Cardiac muscle cell (in vitro differentiated cells and primary cell): Measurements from ENCODE around the gene RNU2-1. TPM values are rescaled to one million over a fixed set of nuclear protein-coding genes. Genes with fewer than 3 reads are reported as not detected.
"Not testable (repeated sequence)": the region's sequence is repeated elsewhere in the genome, so short reads cannot be mapped to it uniquely, and the experiment has no call there.

Source experiments
- DNase-seq, 2 donors: peaks; one replicate each; pipeline versions ENCODE4 v3.0.0 to v3.0.0-alpha.2; 2010 to 2017; ENCODE audit warnings: low read depth in 1 of 2, low spot score in 1 of 2
- H3K27ac ChIP-seq: fragments of 200-600 bp; sonication (generic); 2 replicates; pipeline ENCODE4 v1.5.1; 2016
- H3K27me3 ChIP-seq: fragments of 200-600 bp; sonication (generic); 2 replicates; pipeline ENCODE4 v1.6.0; 2016; ENCODE audit warnings: control low read depth
- H3K36me3 ChIP-seq: fragments of 200-600 bp; sonication (generic); 2 replicates; pipeline ENCODE4 v1.5.1; 2016; ENCODE audit warnings: control low read depth
- H3K4me1 ChIP-seq: fragments of 200-600 bp; sonication (generic); 2 replicates; pipeline ENCODE4 v1.8.1; 2017; ENCODE audit warnings: low read depth, mild to moderate bottlenecking, mixed run types
- H3K4me3 ChIP-seq: fragments of 200-600 bp; sonication (generic); 2 replicates; pipeline ENCODE4 v1.5.1; 2016; ENCODE audit warnings: mild to moderate bottlenecking
- H3K9me3 ChIP-seq: fragments of 200-600 bp; sonication (generic); 2 replicates; pipeline ENCODE4 v1.5.1; 2017; ENCODE audit warnings: low read depth, mild to moderate bottlenecking, control low read depth
- CTCF ChIP-seq: IDR thresholded peaks from 2 replicates; pipeline ENCODE4 v1.5.1; 2012; ENCODE audit warnings: low read depth, mild to moderate bottlenecking, low read length
- polyA plus RNA-seq: library from polyadenylated mRNA; unstranded; fragments of >200 nt; fragmentation: Nextera tagmentation; extraction: Ambion mirVana; gene quantifications from 2 replicates; pipeline ENCODE4 v1.2.1, GENCODE V29; 2016
- total RNA-seq: library from RNA; depleted of rRNA; stranded (reverse); fragments of >200 nt; gene quantifications from 2 replicates; pipeline ENCODE4 v1.2.3, GENCODE V29; 2016

The RNU2-1 gene
- total and polyA plus RNA-seq, 2 experiments from 2014 or later, result not detected

DNA sequence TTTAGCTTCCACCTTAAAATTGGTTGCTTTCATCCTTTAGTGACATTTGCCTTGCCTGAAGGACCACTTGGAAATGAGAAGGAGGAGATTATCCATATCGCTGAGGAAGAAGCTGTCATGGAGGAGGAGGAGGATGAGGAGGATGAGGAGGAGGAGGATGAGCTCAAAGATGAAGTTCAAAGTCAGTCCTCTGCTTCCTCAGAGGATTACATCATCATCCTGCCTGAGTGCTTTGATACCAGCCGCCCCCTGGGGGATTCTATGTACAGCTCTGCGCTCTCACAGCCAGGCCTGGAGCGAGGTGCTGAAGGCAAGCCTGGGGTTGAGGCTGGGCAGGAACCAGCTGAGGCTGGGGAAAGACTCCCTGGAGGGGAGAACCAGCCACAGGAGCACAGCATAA is 33.6 kb downstream of the RNU2-1 start:
- H3K27ac ChIP-seq, result no peak overlapping the region
- H3K9me3 ChIP-seq, result no peaks in the 10 kb centered on the region
- DNase-seq, result peak in 1 of 2 donors; percentile 21
- no peak overlapping the region for H3K4me3 ChIP-seq
- H3K4me1 ChIP-seq, result no peaks in the 10 kb centered on the region
- H3K27me3 ChIP-seq, result no peaks in the 10 kb centered on the region
- TF ChIP-seq CTCF, result no peak
- H3K36me3 ChIP-seq, result peaks cover 69% of the 10 kb centered on the region

DNA sequence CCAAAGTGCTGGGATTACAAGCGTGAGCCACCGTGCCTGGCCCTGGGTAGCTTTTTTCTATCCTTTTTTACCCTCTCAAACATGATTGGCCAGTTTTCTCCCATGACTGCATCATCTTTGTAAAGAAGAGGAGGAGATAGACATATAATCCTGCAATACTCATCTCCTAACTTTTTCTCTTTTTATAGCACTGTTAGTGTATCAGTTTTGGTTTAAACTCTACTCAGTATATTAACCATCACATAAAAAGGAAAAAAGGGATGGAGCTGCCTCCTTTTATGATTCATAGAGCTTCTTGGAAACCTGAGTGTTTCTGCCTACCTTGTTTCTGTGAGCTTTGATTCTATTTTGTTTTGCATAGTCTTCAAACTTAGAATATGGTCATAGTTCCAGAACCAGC is 34.1 kb downstream of the RNU2-1 start:
- no peak for DNase-seq

DNA sequence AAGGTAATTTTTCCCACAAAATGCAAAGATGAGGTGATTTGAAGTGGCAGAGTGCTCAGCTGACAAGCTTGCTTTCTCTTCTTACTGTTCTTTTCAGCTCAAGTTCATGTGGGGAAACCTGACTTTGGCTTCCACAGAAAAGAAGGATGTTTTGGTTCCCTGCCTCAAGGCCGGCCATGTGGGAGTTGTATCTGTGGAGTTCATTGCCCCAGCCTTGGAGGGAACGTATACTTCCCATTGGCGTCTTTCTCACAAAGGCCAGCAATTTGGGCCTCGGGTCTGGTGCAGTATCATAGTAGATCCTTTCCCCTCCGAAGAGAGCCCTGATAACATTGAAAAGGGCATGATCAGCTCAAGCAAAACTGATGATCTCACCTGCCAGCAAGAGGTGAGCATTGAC is 40.5 kb downstream of the RNU2-1 start:
- Histone ChIP-seq H3K4me3 (no peak overlapping the region), H3K36me3 (peaks cover 78% of the 10 kb centered on the region), H3K9me3 (no peaks in the 10 kb centered on the region), H3K27ac (no peak overlapping the region), H3K4me1 (no peaks in the 10 kb centered on the region), H3K27me3 (no peaks in the 10 kb centered on the region)
- DNase-seq, result no peak
- TF ChIP-seq CTCF, result no peak

More for the DNA sequence above, 34.1 kb downstream of the RNU2-1 start:
- Histone ChIP-seq H3K4me3 (no peak overlapping the region), H3K27ac (no peak overlapping the region), H3K4me1 (no peaks in the 10 kb centered on the region), H3K27me3 (no peaks in the 10 kb centered on the region), H3K36me3 (peaks cover 74% of the 10 kb centered on the region), H3K9me3 (no peaks in the 10 kb centered on the region)
- no peak for TF ChIP-seq CTCF

DNA sequence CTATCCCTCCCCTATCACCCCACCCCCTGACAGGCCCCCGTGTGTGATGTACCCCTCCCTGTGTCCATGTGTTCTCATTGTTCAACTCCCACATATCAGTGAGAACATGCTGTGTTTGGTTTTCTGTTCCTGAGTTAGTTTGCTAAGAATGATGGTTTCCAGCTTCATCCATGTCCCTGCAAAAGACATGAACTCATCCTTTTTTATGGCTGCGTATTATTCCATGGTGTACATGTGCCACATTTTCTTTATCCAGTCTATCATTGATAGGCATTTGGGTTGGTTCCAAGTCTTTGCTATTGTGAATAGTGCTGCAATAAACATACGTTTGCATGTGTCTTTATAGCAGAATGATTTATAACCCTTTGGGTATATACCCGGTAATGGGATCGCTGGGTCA is 47.1 kb downstream of the RNU2-1 start:
- DNase-seq, H3K4me1 ChIP-seq, H3K27me3 ChIP-seq, H3K4me3 ChIP-seq, H3K9me3 ChIP-seq, H3K27ac ChIP-seq: not testable (repeated sequence)
- peaks cover 40% of the 10 kb centered on the region for H3K36me3 ChIP-seq

- Histone ChIP-seq H3K27ac (no peak overlapping the region), H3K27me3 (no peaks in the 10 kb centered on the region), H3K4me1 (no peaks in the 10 kb centered on the region), H3K9me3 (no peaks in the 10 kb centered on the region), H3K4me3 (no peak overlapping the region), H3K36me3 (peaks cover 33% of the 10 kb centered on the region)
- no peak for TF ChIP-seq CTCF
- no peak for DNase-seq
These were observed 49.9 kb downstream of the RNU2-1 start for GRCh38 chr17:43183921-43184320.

Other genes starting within 250 kb of the RNU2-1 start
- 958 and 1,193 TPM in 2 replicates for gene RPL27, start 235.6 kb downstream of the RNU2-1 start, total RNA-seq
- 906 and 971 TPM in 2 replicates for gene RPL27, start 235.6 kb downstream of the RNU2-1 start, polyA plus RNA-seq
- 4.7 and 6.8 TPM in 2 replicates for gene IFI35, start 227.2 kb downstream of the RNU2-1 start, total RNA-seq
- gene IFI35, start 227.2 kb downstream of the RNU2-1 start, polyA plus RNA-seq, result 8.7 and 9.4 TPM in 2 replicates
- 264 and 312 TPM in 2 replicates for gene VAT1, start 211.6 kb downstream of the RNU2-1 start, total RNA-seq
- gene VAT1, start 211.6 kb downstream of the RNU2-1 start, polyA plus RNA-seq, result 207 and 216 TPM in 2 replicates
- gene RND2, start 208.7 kb downstream of the RNU2-1 start, total RNA-seq, result 18.5 and 18.8 TPM in 2 replicates
- 19.9 and 23.1 TPM in 2 replicates for gene RND2, start 208.7 kb downstream of the RNU2-1 start, polyA plus RNA-seq
- 11.3 and 12.9 TPM in 2 replicates for gene BRCA1, start 108.6 kb downstream of the RNU2-1 start, total RNA-seq
- 7.2 and 7.4 TPM in 2 replicates for gene BRCA1, start 108.6 kb downstream of the RNU2-1 start, polyA plus RNA-seq
- gene NBR1, start 62.8 kb downstream of the RNU2-1 start, total RNA-seq, result 50.1 and 62.8 TPM in 2 replicates
- 45.5 and 51.8 TPM in 2 replicates for gene NBR1, start 62.8 kb downstream of the RNU2-1 start, polyA plus RNA-seq
- 4.2 and 5.8 TPM in 2 replicates for gene TMEM106A, start 22.1 kb downstream of the RNU2-1 start, total RNA-seq
- gene TMEM106A, start 22.1 kb downstream of the RNU2-1 start, polyA plus RNA-seq, result 6.1 and 6.6 TPM in 2 replicates
- 0.48 TPM in 1 of 2 replicates, not detected in the other for gene CCDC200, start 5.4 kb downstream of the RNU2-1 start, total RNA-seq
- 2.8 and 6.1 TPM in 2 replicates for gene CCDC200, start 5.4 kb downstream of the RNU2-1 start, polyA plus RNA-seq
- gene ARL4D, start 165.0 kb upstream of the RNU2-1 start, total RNA-seq, result 18.7 and 32.4 TPM in 2 replicates
- gene ARL4D, start 165.0 kb upstream of the RNU2-1 start, polyA plus RNA-seq, result 36.3 and 39.0 TPM in 2 replicates
- 22.7 and 30.7 TPM in 2 replicates for gene DHX8, start 250.0 kb upstream of the RNU2-1 start, total RNA-seq
- 16.4 and 28.9 TPM in 2 replicates for gene DHX8, start 250.0 kb upstream of the RNU2-1 start, polyA plus RNA-seq